Endodermal cell (in vitro differentiated cells): Measurements from ENCODE around the gene IQGAP1. TPM values are rescaled to one million over a fixed set of nuclear protein-coding genes. Genes with fewer than 3 reads are reported as not detected.
"Not testable (repeated sequence)": the region's sequence is repeated elsewhere in the genome, so short reads cannot be mapped to it uniquely, and the experiment has no call there.

Experiments used
- DNase-seq: peaks from one replicate; pipeline ENCODE4 v3.0.0-alpha.2; 2017
- H3K27ac ChIP-seq: 2 replicates; pipeline ENCODE4 v1.5.1; 2013; ENCODE audit warnings: mild to moderate bottlenecking, low read depth, low read length, moderate library complexity
- H3K27me3 ChIP-seq: 2 replicates; pipeline ENCODE4 v1.6.1; 2013; ENCODE audit warnings: mild to moderate bottlenecking, low read length, moderate library complexity; ENCODE audit not compliant: insufficient read depth, control insufficient read depth, poor library complexity, severe bottlenecking
- H3K36me3 ChIP-seq: 2 replicates; pipeline ENCODE4 v1.7.0; 2013; ENCODE audit warnings: mild to moderate bottlenecking, low read length, moderate library complexity; ENCODE audit not compliant: control insufficient read depth, insufficient read depth
- H3K4me1 ChIP-seq: one replicate; pipeline ENCODE4 v1.7.0; 2013; ENCODE audit warnings: low read length; ENCODE audit not compliant: control insufficient read depth, insufficient read depth
- H3K4me3 ChIP-seq: 2 replicates; pipeline ENCODE4 v1.5.1; 2013; ENCODE audit warnings: mild to moderate bottlenecking, low read length, moderate library complexity
- H3K9ac ChIP-seq: 2 replicates; pipeline ENCODE4 v1.6.1; 2013; ENCODE audit warnings: mild to moderate bottlenecking, low read length, moderate library complexity; ENCODE audit not compliant: poor library complexity, severe bottlenecking; ENCODE audit errors: extremely low read depth
- H3K9me3 ChIP-seq: 2 replicates; pipeline ENCODE4 v1.6.1; 2013; ENCODE audit warnings: mild to moderate bottlenecking, low read length, moderate library complexity; ENCODE audit not compliant: control insufficient read depth
- H3K27ac Mint-ChIP-seq: 2 replicates; pipeline ENCODE4 v1.8.0; 2020; ENCODE audit warnings: mixed read lengths
- H3K27me3 Mint-ChIP-seq: 2 replicates; pipeline ENCODE4 v1.8.0; 2021; ENCODE audit warnings: mild to moderate bottlenecking, mixed read lengths; ENCODE audit not compliant: insufficient read depth
- H3K36me3 Mint-ChIP-seq: 2 replicates; pipeline ENCODE4 v1.8.0; 2020; ENCODE audit warnings: low read depth, mixed read lengths
- H3K4me1 Mint-ChIP-seq: 2 replicates; pipeline ENCODE4 v1.8.0; 2020; ENCODE audit warnings: mixed read lengths
- H3K4me3 Mint-ChIP-seq: 2 replicates; pipeline ENCODE4 v1.8.0; 2020; ENCODE audit warnings: mild to moderate bottlenecking, moderate library complexity, mixed read lengths
- H3K9me3 Mint-ChIP-seq: 2 replicates; pipeline ENCODE4 v1.8.0; 2020; ENCODE audit warnings: mild to moderate bottlenecking, mixed read lengths
- CTCF ChIP-seq: fragments of 200-600 bp; sonication (generic); conservative IDR thresholded peaks from 2 replicates; pipeline ENCODE4 v1.5.0; 2021; ENCODE audit warnings: antibody characterized with exemption, mild to moderate bottlenecking
- WGBS, 2 experiments: methylation state at CpG; one replicate each; pipeline versions ENCODE4 v1.1.5 to v1.1.7; 2013; ENCODE audit warnings: missing lambda C conversion rate in 2 of 2, mixed read lengths in 1 of 2; ENCODE audit not compliant: insufficient coverage in 1 of 2, insufficient read length in 1 of 2; 5-methylcytosine and 5-hydroxymethylcytosine counted together
- total RNA-seq, 2 donors: library from RNA; stranded (reverse); fragmentation: NEBNext Ultra II Directional in 1 of 2; extraction: Animal tissue kit (Norgen Biotek cat#: 25700) in 1 of 2; gene quantifications; 2 replicates in 1 of 2; 3 replicates in 1 of 2; pipeline ENCODE4 v1.2.1, GENCODE V29; 2021

Gene IQGAP1
- total RNA-seq, 2 donors from 2014 or later, result 94.4 to 124 TPM

GRCh38 chr15:90408657-90409056 lies 20.6 kb downstream of the IQGAP1 start:
- Histone ChIP-seq H3K9ac (no peak overlapping the region), H3K27ac (no peak overlapping the region), H3K36me3 (peaks cover under 1% of the 10 kb centered on the region), H3K9me3 (peaks cover 4% of the 10 kb centered on the region), H3K4me1 (peaks cover 11% of the 10 kb centered on the region), H3K4me3 (no peak overlapping the region), H3K27me3 (no peaks in the 10 kb centered on the region)
- Mint-ChIP-seq H3K4me1 (peaks cover 56% of the 10 kb centered on the region), H3K9me3 (peaks cover 9% of the 10 kb centered on the region), H3K27me3 (no peaks in the 10 kb centered on the region), H3K4me3 (no peak overlapping the region), H3K36me3 (peaks cover 17% of the 10 kb centered on the region), H3K27ac (no peak overlapping the region)
- DNase-seq, result no peak
- no peak for TF ChIP-seq CTCF
- WGBS, 2 experiments, result 97 to 100% methylated on average over 2 to 3 of the region's 3 CpGs

GRCh38 chr15:90409587-90409986 lies 21.5 kb downstream of the IQGAP1 start:
- not testable (repeated sequence) for H3K4me3 ChIP-seq, H3K27me3 Mint-ChIP-seq, H3K27me3 ChIP-seq, H3K36me3 ChIP-seq, H3K27ac Mint-ChIP-seq, H3K9me3 Mint-ChIP-seq, H3K9me3 ChIP-seq, H3K4me3 Mint-ChIP-seq, DNase-seq, H3K9ac ChIP-seq, H3K27ac ChIP-seq
- H3K36me3 Mint-ChIP-seq, result peaks cover 14% of the 10 kb centered on the region
- H3K4me1 ChIP-seq, result peaks cover 12% of the 10 kb centered on the region
- WGBS, 2 experiments, result 97 to 99% methylated on average over 3 of the region's 3 CpGs
- peaks cover 63% of the 10 kb centered on the region for H3K4me1 Mint-ChIP-seq

GRCh38 chr15:90410316-90410715 lies 22.3 kb downstream of the IQGAP1 start:
- peaks cover 16% of the 10 kb centered on the region for H3K4me1 ChIP-seq
- not testable (repeated sequence) for H3K27me3 Mint-ChIP-seq, H3K4me3 ChIP-seq, H3K27ac Mint-ChIP-seq, H3K4me3 Mint-ChIP-seq, H3K9me3 Mint-ChIP-seq, H3K9ac ChIP-seq, H3K36me3 ChIP-seq, H3K27me3 ChIP-seq, H3K9me3 ChIP-seq, DNase-seq, H3K27ac ChIP-seq
- 96% methylated on average over 3 to 4 of the region's 4 CpGs for WGBS, 2 experiments
- H3K4me1 Mint-ChIP-seq, result peaks cover 63% of the 10 kb centered on the region
- H3K36me3 Mint-ChIP-seq, result peaks cover 14% of the 10 kb centered on the region

- Mint-ChIP-seq H3K27me3 (no peaks in the 10 kb centered on the region), H3K36me3 (peaks cover 14% of the 10 kb centered on the region), H3K27ac (peak overlapping the region; percentile 79), H3K9me3 (peaks cover 9% of the 10 kb centered on the region), H3K4me3 (no peak overlapping the region), H3K4me1 (peaks cover 62% of the 10 kb centered on the region)
- Histone ChIP-seq H3K4me3 (peak overlapping the region; percentile 39), H3K9me3 (peaks cover 4% of the 10 kb centered on the region), H3K36me3 (no peaks in the 10 kb centered on the region), H3K4me1 (peaks cover 16% of the 10 kb centered on the region), H3K9ac (no peak overlapping the region), H3K27me3 (no peaks in the 10 kb centered on the region), H3K27ac (no peak overlapping the region)
- WGBS, 2 experiments, result 61% methylated on average over 1 of the region's 2 CpGs; no CpG with 5 or more reads in 1 of the 2 experiments
- no peak for TF ChIP-seq CTCF
- DNase-seq, result no peak
These were observed 23.1 kb downstream of the IQGAP1 start for GRCh38 chr15:90411176-90411575.
